GM19463 (cell line): ENCODE data around the gene ERC1.
"Not testable (repeated sequence)": the region's sequence is repeated elsewhere in the genome, so short reads cannot be mapped to it uniquely, and the experiment has no call there.

ENCODE experiments used
- ATAC-seq: cut with Tn5 transposase; IDR thresholded peaks from one replicate; pipeline ENCODE4 v1.9.1; 2021; ENCODE audit warnings: mild to moderate bottlenecking, moderate library complexity; ENCODE audit not compliant: unreplicated experiment

Gene ERC1

GRCh38 chr12:1182069-1182468 is 191.0 kb downstream of the ERC1 start:
- no peak for ATAC-seq

- ATAC-seq = no peak
Measured at GRCh38 chr12:1184402-1184801, 193.4 kb downstream of the ERC1 start.

GRCh38 chr12:1185460-1186182 is 194.6 kb downstream of the ERC1 start:
- no peak for ATAC-seq

GRCh38 chr12:1186298-1186697 is 195.3 kb downstream of the ERC1 start:
- no peak for ATAC-seq

GRCh38 chr12:1188016-1188415 is 197.0 kb downstream of the ERC1 start:
- no peak for ATAC-seq

GRCh38 chr12:1189163-1189562 is 198.1 kb downstream of the ERC1 start:
- no peak for ATAC-seq

- no peak for ATAC-seq
Measured at GRCh38 chr12:1195513-1195912, 204.5 kb downstream of the ERC1 start.

- no peak for ATAC-seq
Measured at GRCh38 chr12:1197264-1198018, 206.4 kb downstream of the ERC1 start.

GRCh38 chr12:1198854-1199253 is 207.8 kb downstream of the ERC1 start:
- not testable (repeated sequence) for ATAC-seq

- no peak for ATAC-seq
Measured at GRCh38 chr12:1199700-1200099, 208.7 kb downstream of the ERC1 start.

- no peak for ATAC-seq
Measured at GRCh38 chr12:1201030-1201429, 210.0 kb downstream of the ERC1 start.

GRCh38 chr12:1201886-1202285 is 210.9 kb downstream of the ERC1 start:
- no peak for ATAC-seq

GRCh38 chr12:1203735-1204019 is 212.7 kb downstream of the ERC1 start:
- no peak for ATAC-seq

GRCh38 chr12:1204581-1205121 is 213.6 kb downstream of the ERC1 start:
- peak; percentile 68 for ATAC-seq

GRCh38 chr12:1205512-1206060 is 214.6 kb downstream of the ERC1 start:
- ATAC-seq = no peak

GRCh38 chr12:1206118-1206734 is 215.2 kb downstream of the ERC1 start:
- ATAC-seq = no peak

- no peak for ATAC-seq
Measured at GRCh38 chr12:1207276-1207675, 216.3 kb downstream of the ERC1 start.

- ATAC-seq = not testable (repeated sequence)
Measured at GRCh38 chr12:1208719-1209118, 217.7 kb downstream of the ERC1 start.

GRCh38 chr12:1212526-1212925 is 221.5 kb downstream of the ERC1 start:
- ATAC-seq = no peak

- ATAC-seq = no peak
Measured at GRCh38 chr12:1213205-1213604, 222.2 kb downstream of the ERC1 start.

- no peak for ATAC-seq
Measured at GRCh38 chr12:1213618-1214205, 222.7 kb downstream of the ERC1 start.
